ENCODE results near the gene CCDC73. TPM values are rescaled to one million over a fixed set of nuclear protein-coding genes. Genes with fewer than 3 reads are reported as not detected.

Gene CCDC73
- total RNA-seq, 4 donors from 2014 or later, result 0.15 to 0.27 TPM; not detected in 2

DNA sequence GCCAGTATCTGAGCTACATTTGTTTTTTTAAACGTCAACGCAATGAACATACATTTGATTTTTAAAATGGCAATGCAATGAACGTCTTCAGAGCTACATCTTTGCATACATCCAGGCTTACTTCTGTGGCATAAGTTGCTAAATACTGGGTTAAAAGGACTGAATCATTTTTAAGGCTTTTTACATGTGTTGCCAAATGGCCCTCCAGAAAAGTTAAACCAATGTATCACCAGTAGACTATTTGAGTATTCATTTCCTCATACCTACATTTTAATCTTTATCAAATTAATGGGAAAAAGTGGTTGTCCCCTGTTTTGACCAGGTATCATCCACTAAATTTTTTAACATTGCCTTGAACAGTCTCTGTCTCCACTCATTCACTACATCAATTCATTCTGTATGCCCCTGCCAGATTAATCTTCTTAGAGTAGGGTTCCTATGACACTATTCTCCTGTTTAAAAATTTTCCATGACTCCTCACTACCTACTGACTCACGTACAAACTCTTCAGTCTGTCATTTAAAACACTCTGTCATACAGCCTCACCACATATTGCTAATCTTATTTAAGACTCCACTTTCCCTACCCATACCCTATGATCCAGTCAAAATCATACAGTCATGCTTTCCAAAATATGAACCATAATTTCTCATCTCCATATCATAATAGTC is 22.9 kb upstream of the CCDC73 start:
- intact Hi-C loops (cut with DNase I), result no loop called here
- Histone ChIP-seq H3K27me3 (no peaks in the 10 kb centered on the region), H3K36me3 (no peaks in the 10 kb centered on the region), H3K4me3 (replicated peaks in 1 of 3) (no peak overlapping the region), H3K4me1 (no peaks in the 10 kb centered on the region), H3K9me3 (no peaks in the 10 kb centered on the region), H3K27ac (no peak overlapping the region)
- no peak for TF ChIP-seq POLR2A (IDR thresholded peaks at IDR 0.05)
- TF ChIP-seq, protein P1, sequence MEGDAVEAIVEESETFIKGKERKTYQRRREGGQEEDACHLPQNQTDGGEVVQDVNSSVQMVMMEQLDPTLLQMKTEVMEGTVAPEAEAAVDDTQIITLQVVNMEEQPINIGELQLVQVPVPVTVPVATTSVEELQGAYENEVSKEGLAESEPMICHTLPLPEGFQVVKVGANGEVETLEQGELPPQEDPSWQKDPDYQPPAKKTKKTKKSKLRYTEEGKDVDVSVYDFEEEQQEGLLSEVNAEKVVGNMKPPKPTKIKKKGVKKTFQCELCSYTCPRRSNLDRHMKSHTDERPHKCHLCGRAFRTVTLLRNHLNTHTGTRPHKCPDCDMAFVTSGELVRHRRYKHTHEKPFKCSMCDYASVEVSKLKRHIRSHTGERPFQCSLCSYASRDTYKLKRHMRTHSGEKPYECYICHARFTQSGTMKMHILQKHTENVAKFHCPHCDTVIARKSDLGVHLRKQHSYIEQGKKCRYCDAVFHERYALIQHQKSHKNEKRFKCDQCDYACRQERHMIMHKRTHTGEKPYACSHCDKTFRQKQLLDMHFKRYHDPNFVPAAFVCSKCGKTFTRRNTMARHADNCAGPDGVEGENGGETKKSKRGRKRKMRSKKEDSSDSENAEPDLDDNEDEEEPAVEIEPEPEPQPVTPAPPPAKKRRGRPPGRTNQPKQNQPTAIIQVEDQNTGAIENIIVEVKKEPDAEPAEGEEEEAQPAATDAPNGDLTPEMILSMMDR (IDR thresholded peaks at IDR 0.05), result no peak
- no peak for DNase-seq
- 79 to 90% methylated on average over 4 of the region's 4 CpGs for WGBS, 2 donors

DNA sequence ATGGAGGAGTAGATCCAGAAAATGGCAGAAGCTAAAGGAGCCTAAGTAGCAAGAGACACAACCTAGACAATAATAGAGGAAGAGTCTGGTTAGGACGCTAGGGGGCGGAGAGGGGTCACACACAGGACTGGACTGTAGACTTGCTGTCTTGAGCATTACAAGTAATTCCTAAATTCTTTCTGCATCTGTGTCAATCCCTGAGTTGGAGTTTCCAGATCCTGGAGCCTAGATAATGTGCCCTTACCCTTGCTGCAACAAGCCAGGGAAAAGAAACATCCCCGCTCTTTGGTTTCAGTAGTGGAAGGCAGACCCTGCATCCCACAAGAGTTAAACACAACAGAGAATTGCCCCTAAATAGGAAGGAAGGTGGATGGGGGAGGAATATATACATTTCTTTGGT is 14.9 kb upstream of the CCDC73 start:
- no peaks in the 10 kb centered on the region for H3K36me3 ChIP-seq
- TF ChIP-seq POLR2A (IDR thresholded peaks at IDR 0.05), result no peak
- TF ChIP-seq, protein P1 (IDR thresholded peaks at IDR 0.05), result peak in 5 of 6 experiments; percentile 22 to 66 (median 60)

DNA sequence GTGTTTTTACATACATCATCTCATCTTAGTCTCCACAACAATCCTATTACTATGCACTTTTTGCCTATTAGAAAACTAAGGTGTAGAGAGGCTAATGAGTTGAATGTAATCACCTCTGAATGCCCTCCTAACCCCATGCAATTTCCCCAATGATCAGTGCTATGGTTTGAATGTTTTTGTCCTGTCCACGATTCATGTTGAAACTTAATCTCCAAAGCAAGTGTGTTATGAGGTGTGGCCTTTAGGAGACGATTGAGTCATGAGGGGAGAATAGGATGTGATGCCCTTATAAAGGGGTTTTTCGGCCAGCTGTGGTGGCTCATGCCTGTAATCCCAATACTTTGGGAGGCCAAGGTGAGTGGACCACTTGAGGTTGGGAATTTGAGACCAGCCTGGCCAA is 2.0 kb upstream of the CCDC73 start:
- intact Hi-C loops (cut with DNase I), result no loop called here
- TF ChIP-seq, protein P1 (IDR thresholded peaks at IDR 0.05), result no peak
- no peak for TF ChIP-seq POLR2A (IDR thresholded peaks at IDR 0.05)

More for the DNA sequence above, 14.9 kb upstream of the CCDC73 start:
- Histone ChIP-seq H3K27ac (no peak overlapping the region), H3K27me3 (no peaks in the 10 kb centered on the region), H3K4me3 (replicated peaks in 1 of 3) (no peak overlapping the region), H3K4me1 (peaks cover 0 to 4% of the 10 kb centered on the region in 2 donors), H3K9me3 (no peaks in the 10 kb centered on the region)
- peak; percentile 64 to 76 for DNase-seq
- WGBS, 2 donors, result 22 to 28% methylated on average over 3 of the region's 3 CpGs
- intact Hi-C loops (cut with DNase I), result loop anchor here (10.0 kb wide), 1 partner anchor 255 kb away; no protein-coding TSS in a partner anchor

DNA sequence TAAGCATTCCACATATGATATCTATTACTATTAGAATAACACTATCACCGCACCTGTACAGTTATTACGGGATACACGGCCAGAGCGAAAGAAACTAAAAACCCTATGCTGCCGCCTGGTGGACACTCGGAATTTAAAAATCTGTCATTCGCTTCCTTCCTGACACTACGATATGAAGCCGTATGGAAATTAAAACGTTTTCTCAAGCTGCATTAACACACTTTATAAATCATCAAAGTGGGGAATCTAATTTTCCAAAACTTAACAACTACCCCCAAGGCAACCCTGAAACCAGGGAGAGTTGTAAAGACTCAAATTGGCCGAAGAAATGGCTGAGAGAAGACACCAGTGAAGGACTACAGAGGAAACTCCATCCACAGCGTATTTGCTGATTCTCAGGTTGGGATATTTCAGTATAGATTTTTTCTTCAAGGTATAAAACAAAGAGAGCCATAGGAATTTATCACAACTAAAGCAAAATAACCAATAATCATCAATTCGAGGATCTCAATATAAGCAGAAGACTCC is 1.4 kb downstream of the CCDC73 start:
- H3K4me3 ChIP-seq (replicated peaks in 1 of 3), result no peak overlapping the region
- H3K4me1 ChIP-seq, result no peaks in the 10 kb centered on the region
- peak; percentile 60 to 69 for DNase-seq
- intact Hi-C loops (cut with DNase I), result loop anchor here (5.0 kb wide), 1 partner anchor 81 kb away; no protein-coding TSS in a partner anchor
- no peaks in the 10 kb centered on the region for H3K36me3 ChIP-seq
- H3K9me3 ChIP-seq, result no peaks in the 10 kb centered on the region
- no peaks in the 10 kb centered on the region for H3K27me3 ChIP-seq
- no peak overlapping the region for H3K27ac ChIP-seq
- TF ChIP-seq, protein P1 (IDR thresholded peaks at IDR 0.05), result peak; percentile 30 to 84 (median 63)
- no peak for TF ChIP-seq POLR2A (IDR thresholded peaks at IDR 0.05)
- WGBS, 2 donors, result 19 to 20% methylated on average over 13 of the region's 13 CpGs

More for the DNA sequence above, 2.0 kb upstream of the CCDC73 start:
- Histone ChIP-seq H3K27ac (no peak overlapping the region), H3K27me3 (no peaks in the 10 kb centered on the region), H3K4me3 (replicated peaks in 1 of 3) (no peak overlapping the region), H3K4me1 (no peaks in the 10 kb centered on the region), H3K36me3 (no peaks in the 10 kb centered on the region), H3K9me3 (no peaks in the 10 kb centered on the region)
- WGBS, 2 donors, result 87 to 89% methylated on average over 3 of the region's 3 CpGs
- no peak for DNase-seq

All from thyroid gland (tissue), 4 donors.